ENCODE results near the gene YAE1.

DNA sequence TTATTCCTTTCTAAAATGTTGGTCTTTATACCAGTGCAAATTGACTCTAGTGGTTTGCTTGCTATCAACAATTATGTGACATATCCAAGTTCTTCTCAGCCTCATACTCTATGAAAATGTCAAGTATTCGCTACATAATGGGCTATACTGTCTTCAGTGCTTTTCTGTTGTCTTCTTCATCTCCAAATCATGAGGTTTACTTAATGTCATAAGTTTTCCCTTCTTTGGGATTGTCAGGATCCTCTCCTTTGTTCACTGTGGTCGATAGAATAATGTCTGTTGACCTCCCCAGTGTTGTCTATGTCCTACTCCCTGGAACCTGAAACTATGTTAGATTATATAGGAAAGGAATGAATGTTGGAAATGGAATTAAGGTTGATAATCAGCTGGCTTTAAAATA is 40.7 kb downstream of the YAE1 start:
- TF ChIP-seq POLR2A (IDR thresholded peaks at IDR 0.05) = no peak
- TF ChIP-seq, protein P1, sequence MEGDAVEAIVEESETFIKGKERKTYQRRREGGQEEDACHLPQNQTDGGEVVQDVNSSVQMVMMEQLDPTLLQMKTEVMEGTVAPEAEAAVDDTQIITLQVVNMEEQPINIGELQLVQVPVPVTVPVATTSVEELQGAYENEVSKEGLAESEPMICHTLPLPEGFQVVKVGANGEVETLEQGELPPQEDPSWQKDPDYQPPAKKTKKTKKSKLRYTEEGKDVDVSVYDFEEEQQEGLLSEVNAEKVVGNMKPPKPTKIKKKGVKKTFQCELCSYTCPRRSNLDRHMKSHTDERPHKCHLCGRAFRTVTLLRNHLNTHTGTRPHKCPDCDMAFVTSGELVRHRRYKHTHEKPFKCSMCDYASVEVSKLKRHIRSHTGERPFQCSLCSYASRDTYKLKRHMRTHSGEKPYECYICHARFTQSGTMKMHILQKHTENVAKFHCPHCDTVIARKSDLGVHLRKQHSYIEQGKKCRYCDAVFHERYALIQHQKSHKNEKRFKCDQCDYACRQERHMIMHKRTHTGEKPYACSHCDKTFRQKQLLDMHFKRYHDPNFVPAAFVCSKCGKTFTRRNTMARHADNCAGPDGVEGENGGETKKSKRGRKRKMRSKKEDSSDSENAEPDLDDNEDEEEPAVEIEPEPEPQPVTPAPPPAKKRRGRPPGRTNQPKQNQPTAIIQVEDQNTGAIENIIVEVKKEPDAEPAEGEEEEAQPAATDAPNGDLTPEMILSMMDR (IDR thresholded peaks at IDR 0.05) = no peak
